Endothelial cell of umbilical vein (primary cell): ENCODE data around the gene ELAC1. TPM values are rescaled to one million over a fixed set of nuclear protein-coding genes. Genes with fewer than 3 reads are reported as not detected.

Experiments used
- BruUV-seq: library from RNA; stranded (reverse); fragments of 400-500 nt; replicated peaks from 2 replicates; lab custom pipeline; 2021; lab: Mats Ljungman, UMichigan
- CTCF ChIA-PET: fragments of 300-600, 350-600 bp; sonication (Branson Sonifier 250); formaldehyde crosslinking; loops from one replicate; lab custom pipeline; 2021; ENCODE audit warnings: antibody characterized with exemption, inconsistent platforms; lab: Charles Lee
- POLR2A ChIA-PET: fragments of 300-600, 350-600 bp; sonication (Branson Sonifier 250); formaldehyde crosslinking; loops from one replicate; lab custom pipeline; 2021; ENCODE audit warnings: antibody characterized with exemption, inconsistent platforms; lab: Charles Lee
- DNase-seq: peaks from one replicate; pipeline ENCODE4 v3.0.0-alpha.2; 2011; ENCODE audit warnings: low read depth, low spot score
- FAIRE-seq: peaks from 2 replicates; lab custom pipeline; 2011; peaks lifted over from hg19 to GRCh38; lab: Jason Lieb, UNC
- H2AFZ ChIP-seq: 2 replicates; pipeline ENCODE4 v1.6.0; 2012; ENCODE audit warnings: low read depth, low read length, control low read depth, inconsistent platforms
- H3K27ac ChIP-seq: 2 replicates; pipeline ENCODE4 v1.5.1; 2011; ENCODE audit warnings: low read depth, mild to moderate bottlenecking, control low read depth, low read length, moderate library complexity; ENCODE audit not compliant: insufficient read depth
- H3K27me3 ChIP-seq, 2 experiments: 2 replicates each; pipeline versions ENCODE4 v1.6.0 to v1.6.1; 2011; ENCODE audit warnings: low read length in 2 of 2, mixed read lengths in 1 of 2; ENCODE audit not compliant: control insufficient read depth in 2 of 2, insufficient read depth in 2 of 2
- H3K36me3 ChIP-seq, 2 experiments: 2 replicates in 1 of 2; 3 replicates in 1 of 2; pipeline ENCODE4 v1.5.1; 2011; ENCODE audit warnings: low read length in 2 of 2, mild to moderate bottlenecking in 1 of 2, moderate library complexity in 1 of 2; ENCODE audit not compliant: control insufficient read depth in 2 of 2, insufficient read depth in 2 of 2; ENCODE audit errors: extremely low read depth in 1 of 2
- H3K4me1 ChIP-seq: 3 replicates; pipeline ENCODE4 v1.5.1; 2011; ENCODE audit warnings: mild to moderate bottlenecking, low read length; ENCODE audit not compliant: control insufficient read depth, insufficient read depth; ENCODE audit errors: extremely low read depth
- H3K4me2 ChIP-seq: 2 replicates; pipeline ENCODE4 v1.6.1; 2011; ENCODE audit warnings: low read length, control low read depth, mixed read lengths; ENCODE audit not compliant: insufficient read depth
- H3K4me3 ChIP-seq, 3 experiments: fragments of 200-600 bp in 1 of 3; sonication (generic), shearing (Covaris generic) in 1 of 3; replicated peaks in 1 of 3; 2 replicates each; pipeline ENCODE4 v1.5.1; 2011 to 2016; ENCODE audit warnings: control low read depth in 3 of 3, low read length in 3 of 3, mild to moderate bottlenecking in 2 of 3, inconsistent platforms in 1 of 3, low read depth in 1 of 3, moderate library complexity in 1 of 3; ENCODE audit not compliant: insufficient read depth in 1 of 3
- H3K79me2 ChIP-seq: 2 replicates; pipeline ENCODE4 v1.6.0; 2012; ENCODE audit warnings: low read length, inconsistent platforms; ENCODE audit not compliant: control insufficient read depth, insufficient read depth
- H3K9ac ChIP-seq: replicated peaks from 2 replicates; pipeline ENCODE3; 2011; ENCODE audit warnings: low read length, control low read depth; ENCODE audit not compliant: insufficient read depth; ENCODE audit errors: extremely low read depth
- H3K9me1 ChIP-seq: replicated peaks from 3 replicates; pipeline ENCODE4 v1.6.0; 2011; ENCODE audit warnings: mild to moderate bottlenecking, low read length; ENCODE audit not compliant: control insufficient read depth, insufficient read depth; ENCODE audit errors: extremely low read depth
- H3K9me3 ChIP-seq: replicated peaks from 2 replicates; pipeline ENCODE4 v1.5.1; 2012; ENCODE audit warnings: low read length, inconsistent platforms; ENCODE audit not compliant: control insufficient read depth, insufficient read depth
- H4K20me1 ChIP-seq: replicated peaks from 2 replicates; pipeline ENCODE3; 2011; ENCODE audit warnings: mild to moderate bottlenecking, low read length; ENCODE audit not compliant: control insufficient read depth, insufficient read depth; ENCODE audit errors: extremely low read depth
- CTCF ChIP-seq, 2 donors: IDR thresholded peaks; 1 replicate in 1 of 2; 2 replicates in 1 of 2; pipeline ENCODE4 v1.5.1; 2011; ENCODE audit warnings: low read length in 2 of 2, mild to moderate bottlenecking in 2 of 2, moderate library complexity in 2 of 2, control low read depth in 1 of 2, inconsistent platforms in 1 of 2, low read depth in 1 of 2; ENCODE audit not compliant: insufficient read depth in 1 of 2; ENCODE audit errors: extremely low read depth in 1 of 2
- EZH2 ChIP-seq: IDR thresholded peaks from 2 replicates; pipeline ENCODE4 v1.6.1; 2012; ENCODE audit warnings: borderline replicate concordance, low read depth, mild to moderate bottlenecking, moderate library complexity, low read length, inconsistent platforms; ENCODE audit not compliant: severe bottlenecking
- FOS ChIP-seq: IDR thresholded peaks from 2 replicates; pipeline ENCODE4 v1.6.1; 2011; ENCODE audit warnings: mild to moderate bottlenecking, low read length, moderate library complexity, borderline replicate concordance; ENCODE audit not compliant: insufficient read depth
- GATA2 ChIP-seq: IDR thresholded peaks from 2 replicates; pipeline ENCODE4 v1.7.0; 2011; ENCODE audit warnings: low read depth, mild to moderate bottlenecking, moderate library complexity, mixed read lengths, low read length; ENCODE audit not compliant: insufficient read length, insufficient read depth
- JUN ChIP-seq: IDR thresholded peaks from 2 replicates; pipeline ENCODE4 v1.6.1; 2011; ENCODE audit warnings: borderline replicate concordance, low read depth; ENCODE audit not compliant: insufficient read length, insufficient read depth
- MAX ChIP-seq: IDR thresholded peaks from 2 replicates; pipeline ENCODE4 v1.6.1; 2011; ENCODE audit not compliant: insufficient read depth, insufficient read length
- MYC ChIP-seq: IDR thresholded peaks from one replicate; pipeline ENCODE4 v1.6.1; 2011; ENCODE audit warnings: mild to moderate bottlenecking, low read depth, low read length
- POLR2A ChIP-seq: IDR thresholded peaks from 2 replicates; pipeline ENCODE4 v1.6.1; 2012; ENCODE audit warnings: low read depth, mild to moderate bottlenecking, control low read depth, low read length
- POLR2AphosphoS5 ChIP-seq: IDR thresholded peaks from 2 replicates; pipeline ENCODE4 v1.6.1; 2012; ENCODE audit warnings: low read depth, mild to moderate bottlenecking, control low read depth, low read length, moderate library complexity; ENCODE audit not compliant: insufficient read depth
- dilution Hi-C: fragments of 300-500 bp; cut with MboI; formaldehyde crosslinking; loops from one replicate; pipeline ENCODE4 v1.15.0; 2019; ENCODE audit warnings: low sequenced_read_pairs; ENCODE audit not compliant: extremely low pct_ligation_motif_present
- intact Hi-C: fragments of 100-400 bp; cut with micrococcal nuclease; formaldehyde crosslinking; loops from one replicate; pipeline ENCODE4 v1.10.0; 2022
- polyA plus RNA-seq, 4 experiments: library from polyadenylated mRNA; depleted of rRNA in 3 of 4; stranded (reverse) in 3 of 4; unstranded in 1 of 4; fragments of >200 nt; gene quantifications; 2 replicates each; pipeline versions ENCODE4 v1.2.1 to v1.2.3, GENCODE V29; 2011 to 2012; ENCODE audit warnings: missing spikeins in 1 of 4
- total RNA-seq: library from RNA; stranded (reverse); gene quantifications from 2 replicates; pipeline ENCODE4 v1.2.3, GENCODE V29; 2021

The ELAC1 gene
- total and polyA plus RNA-seq, 2 donors (not counting 3 experiments of a cell fraction or from before 2014, with no cell fraction given): 3.6 to 7.6 TPM

- intact Hi-C loops: no loop called here
- CTCF ChIA-PET: interaction anchor here (1.5 kb wide), 1 partner anchor 57 kb away, joined by 3 read pairs; the partner anchor contains the start of gene SMAD4
These were observed 5.7 kb downstream of the ELAC1 start for GRCh38 chr18:50973367-50974126.

GRCh38 chr18:50977037-50977760 is 9.4 kb downstream of the ELAC1 start:
- POLR2A ChIA-PET: no interaction called here
- Histone ChIP-seq H3K79me2 (no peaks in the 10 kb centered on the region), H3K4me2 (no peak overlapping the region), H3K4me1 (no peaks in the 10 kb centered on the region), H3K9ac (no peak overlapping the region), H2AFZ (no peak overlapping the region), H3K36me3 (peaks cover 0 to 7% of the 10 kb centered on the region in 2 experiments), H3K27ac (no peak overlapping the region), H3K4me3 (no peak overlapping the region), H3K9me1 (no peaks in the 10 kb centered on the region), H3K27me3 (no peaks in the 10 kb centered on the region), H4K20me1 (no peaks in the 10 kb centered on the region), H3K9me3 (no peaks in the 10 kb centered on the region)
- no peak for FAIRE-seq
- TF ChIP-seq EZH2: no peak
- no peak for TF ChIP-seq POLR2AphosphoS5
- no peak for TF ChIP-seq JUN
- TF ChIP-seq FOS: no peak
- no peak for TF ChIP-seq CTCF (IDR thresholded peaks at IDR 0.05; ENCODE audit: extremely low read depth in 1 of 2, insufficient read depth in 1 of 2, low read depth in 1 of 2, low read length in 2 of 2)
- no peak for TF ChIP-seq MAX
- no peak for TF ChIP-seq POLR2A
- TF ChIP-seq GATA2: no peak
- no peak for TF ChIP-seq MYC
- dilution Hi-C loops: no loop called here
- CTCF ChIA-PET: no interaction called here
- no peak for DNase-seq
- intact Hi-C loops: no loop called here
- BruUV-seq: no TSS peak

More at GRCh38 chr18:50973367-50974126, 5.7 kb downstream of the ELAC1 start:
- Histone ChIP-seq H3K4me1 (peaks cover 6% of the 10 kb centered on the region), H3K27me3 (no peaks in the 10 kb centered on the region), H3K27ac (no peak overlapping the region), H4K20me1 (no peaks in the 10 kb centered on the region), H3K79me2 (peaks cover 3% of the 10 kb centered on the region), H2AFZ (no peak overlapping the region), H3K9me1 (no peaks in the 10 kb centered on the region), H3K9me3 (no peaks in the 10 kb centered on the region), H3K36me3 (peaks cover 0 to 5% of the 10 kb centered on the region in 2 experiments), H3K4me2 (no peak overlapping the region), H3K4me3 (no peak overlapping the region), H3K9ac (no peak overlapping the region)
- no TSS peak for BruUV-seq
- dilution Hi-C loops: no loop called here
- no peak for TF ChIP-seq MAX
- no peak for TF ChIP-seq FOS
- TF ChIP-seq MYC: no peak
- DNase-seq: no peak
- FAIRE-seq: no peak
- POLR2A ChIA-PET: interaction anchor here (0.5 kb wide), 1 partner anchor 34 kb away, joined by 3 read pairs; no protein-coding TSS in a partner anchor
